ENCODE measurements around the gene CREB5. TPM values are rescaled to one million over a fixed set of nuclear protein-coding genes. Genes with fewer than 3 reads are reported as not detected.

CREB5 gene
- total and polyA plus RNA-seq, 4 experiments from 2014 or later = not detected

DNA sequence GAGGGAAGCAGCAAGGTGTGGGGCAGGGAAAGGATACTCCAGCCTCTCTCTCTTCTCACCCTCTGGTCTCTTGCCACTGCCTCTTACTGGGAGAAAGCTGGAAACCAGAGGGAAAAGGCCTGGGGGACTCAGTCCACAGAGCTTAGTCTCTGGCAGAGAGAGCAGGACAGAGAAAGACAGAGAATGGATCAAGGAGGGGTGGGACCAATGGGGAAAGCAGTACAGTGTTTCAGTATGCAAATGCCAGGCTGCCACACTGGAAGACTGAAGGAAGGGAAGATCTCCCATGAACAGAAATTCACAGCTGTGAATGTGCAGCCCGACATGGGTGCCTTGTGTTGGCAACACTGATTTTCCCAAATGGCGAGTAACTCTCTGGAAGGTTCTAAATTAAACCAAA is 40.4 kb downstream of the CREB5 start:
- no peaks in the 10 kb centered on the region for H3K9me3 Mint-ChIP-seq
- H3K27me3 Mint-ChIP-seq = peaks cover 2 to 5% of the 10 kb centered on the region in 2 donors
- H3K9me3 ChIP-seq (ENCODE audit: control insufficient read depth in 1 of 2, low read length in 2 of 2) = no peaks in the 10 kb centered on the region
- no peaks in the 10 kb centered on the region for H3K36me3 ChIP-seq (ENCODE audit: insufficient read depth, low read length)
- CTCF ChIA-PET (ENCODE audit: partially characterized antibody) = no interaction called here
- no peaks in the 10 kb centered on the region for H3K36me3 Mint-ChIP-seq
- H3K4me1 Mint-ChIP-seq = peaks cover 0 to 1% (median 0%) of the 10 kb centered on the region in 4 donors
- no peak overlapping the region for H3K27ac ChIP-seq (ENCODE audit: low read depth, low read length)
- no peaks in the 10 kb centered on the region for H3K4me1 ChIP-seq (ENCODE audit: insufficient read depth, low read length)
- no peak overlapping the region for H3K27ac Mint-ChIP-seq
- no peaks in the 10 kb centered on the region for H3K27me3 ChIP-seq (ENCODE audit: insufficient read depth, low read length)
- POLR2A ChIA-PET (ENCODE audit: partially characterized antibody) = no interaction called here
- H3K4me3 ChIP-seq (ENCODE audit: low read length in 2 of 2) = no peak overlapping the region
- no peak for DNase-seq
- intact Hi-C loops (cut with micrococcal nuclease) = no loop called here
- no peak overlapping the region for H3K4me3 Mint-ChIP-seq

DNA sequence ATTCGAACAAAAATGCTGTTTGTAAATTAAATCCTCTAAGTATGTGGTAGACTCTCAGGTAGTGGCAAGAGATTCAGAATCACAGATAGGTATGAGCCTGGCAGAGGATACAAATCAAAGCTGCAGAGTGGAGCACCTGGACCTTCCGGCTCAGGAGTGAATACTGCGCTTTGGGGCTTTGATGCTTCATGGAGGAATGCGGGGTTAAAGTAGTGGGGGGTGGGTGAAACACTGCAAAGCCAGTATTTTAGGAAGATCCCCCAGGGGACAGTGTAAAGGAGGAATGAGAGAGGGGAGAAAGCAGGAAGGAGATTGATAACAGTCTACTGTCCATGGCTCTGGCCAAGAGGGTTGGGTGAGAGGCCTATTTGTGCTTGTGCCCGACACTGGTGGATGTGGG is 43.2 kb downstream of the CREB5 start:
- Mint-ChIP-seq H3K27me3 (peaks cover 0 to 5% of the 10 kb centered on the region in 2 donors), H3K9me3 (peaks cover 0 to under 1% (median 0%) of the 10 kb centered on the region in 8 donors), H3K27ac (no peak overlapping the region), H3K4me3 (no peak overlapping the region), H3K36me3 (no peaks in the 10 kb centered on the region), H3K4me1 (no peaks in the 10 kb centered on the region)
- no peak for DNase-seq
- H3K27ac ChIP-seq (ENCODE audit: low read depth, low read length) = no peak overlapping the region
- ChIA-PET CTCF (ENCODE audit: partially characterized antibody) (no interaction called here), POLR2A (ENCODE audit: partially characterized antibody) (no interaction called here)
- H3K36me3 ChIP-seq (ENCODE audit: insufficient read depth, low read length) = no peaks in the 10 kb centered on the region
- no peaks in the 10 kb centered on the region for H3K4me1 ChIP-seq (ENCODE audit: insufficient read depth, low read length)
- no peaks in the 10 kb centered on the region for H3K27me3 ChIP-seq (ENCODE audit: insufficient read depth, low read length)
- intact Hi-C loops (cut with micrococcal nuclease) = no loop called here
- no peak overlapping the region for H3K4me3 ChIP-seq (ENCODE audit: low read length in 2 of 2)
- no peaks in the 10 kb centered on the region for H3K9me3 ChIP-seq (ENCODE audit: control insufficient read depth in 1 of 2, low read length in 2 of 2)

GRCh38 chr7:28456044-28456443 is 43.7 kb downstream of the CREB5 start:
- no peak overlapping the region for H3K27ac ChIP-seq (ENCODE audit: low read depth, low read length)
- Mint-ChIP-seq H3K27ac (no peak overlapping the region), H3K36me3 (no peaks in the 10 kb centered on the region), H3K4me1 (no peaks in the 10 kb centered on the region), H3K27me3 (peaks cover 0 to 5% of the 10 kb centered on the region in 2 donors), H3K4me3 (no peak overlapping the region), H3K9me3 (peaks cover 0 to 2% (median 0%) of the 10 kb centered on the region in 8 donors)
- intact Hi-C loops (cut with micrococcal nuclease) = no loop called here
- H3K4me3 ChIP-seq (ENCODE audit: low read length in 2 of 2) = no peak overlapping the region
- DNase-seq = no peak
- H3K4me1 ChIP-seq (ENCODE audit: insufficient read depth, low read length) = no peaks in the 10 kb centered on the region
- H3K27me3 ChIP-seq (ENCODE audit: insufficient read depth, low read length) = no peaks in the 10 kb centered on the region
- CTCF ChIA-PET (ENCODE audit: partially characterized antibody) = no interaction called here
- H3K36me3 ChIP-seq (ENCODE audit: insufficient read depth, low read length) = no peaks in the 10 kb centered on the region
- H3K9me3 ChIP-seq (ENCODE audit: control insufficient read depth in 1 of 2, low read length in 2 of 2) = no peaks in the 10 kb centered on the region
- POLR2A ChIA-PET (ENCODE audit: partially characterized antibody) = no interaction called here

GRCh38 chr7:28458732-28459131 is 46.4 kb downstream of the CREB5 start:
- no peaks in the 10 kb centered on the region for H3K36me3 ChIP-seq (ENCODE audit: insufficient read depth, low read length)
- Mint-ChIP-seq H3K4me1 (no peaks in the 10 kb centered on the region), H3K4me3 (no peak overlapping the region), H3K9me3 (peaks cover 0 to 2% (median 0%) of the 10 kb centered on the region in 8 donors), H3K36me3 (no peaks in the 10 kb centered on the region), H3K27me3 (peaks cover 0 to 8% of the 10 kb centered on the region in 2 donors), H3K27ac (no peak overlapping the region)
- ChIA-PET CTCF (ENCODE audit: partially characterized antibody) (no interaction called here), POLR2A (ENCODE audit: partially characterized antibody) (no interaction called here)
- H3K4me1 ChIP-seq (ENCODE audit: insufficient read depth, low read length) = no peaks in the 10 kb centered on the region
- H3K27me3 ChIP-seq (ENCODE audit: insufficient read depth, low read length) = no peaks in the 10 kb centered on the region
- H3K27ac ChIP-seq (ENCODE audit: low read depth, low read length) = no peak overlapping the region
- no peaks in the 10 kb centered on the region for H3K9me3 ChIP-seq (ENCODE audit: control insufficient read depth in 1 of 2, low read length in 2 of 2)
- intact Hi-C loops (cut with micrococcal nuclease) = no loop called here
- no peak for DNase-seq
- no peak overlapping the region for H3K4me3 ChIP-seq (ENCODE audit: low read length in 2 of 2)

GRCh38 chr7:28459306-28459705 is 47.0 kb downstream of the CREB5 start:
- no peaks in the 10 kb centered on the region for H3K4me1 Mint-ChIP-seq
- no peak overlapping the region for H3K27ac ChIP-seq (ENCODE audit: low read depth, low read length)
- CTCF ChIA-PET (ENCODE audit: partially characterized antibody) = no interaction called here
- intact Hi-C loops (cut with micrococcal nuclease) = no loop called here
- H3K4me3 ChIP-seq (ENCODE audit: low read length in 2 of 2) = no peak overlapping the region
- no peak for DNase-seq
- POLR2A ChIA-PET (ENCODE audit: partially characterized antibody) = no interaction called here
- no peaks in the 10 kb centered on the region for H3K36me3 Mint-ChIP-seq
- H3K27me3 Mint-ChIP-seq = peaks cover 0 to 8% of the 10 kb centered on the region in 2 donors
- no peak overlapping the region for H3K4me3 Mint-ChIP-seq
- no peaks in the 10 kb centered on the region for H3K36me3 ChIP-seq (ENCODE audit: insufficient read depth, low read length)
- no peaks in the 10 kb centered on the region for H3K27me3 ChIP-seq (ENCODE audit: insufficient read depth, low read length)
- no peaks in the 10 kb centered on the region for H3K4me1 ChIP-seq (ENCODE audit: insufficient read depth, low read length)
- H3K9me3 Mint-ChIP-seq = peaks cover 0 to 2% (median 0%) of the 10 kb centered on the region in 8 donors
- no peaks in the 10 kb centered on the region for H3K9me3 ChIP-seq (ENCODE audit: control insufficient read depth in 1 of 2, low read length in 2 of 2)
- no peak overlapping the region for H3K27ac Mint-ChIP-seq

GRCh38 chr7:28465697-28466096 is 53.4 kb downstream of the CREB5 start:
- no peaks in the 10 kb centered on the region for H3K36me3 ChIP-seq (ENCODE audit: insufficient read depth, low read length)
- Mint-ChIP-seq H3K27me3 (peaks cover 0 to 5% of the 10 kb centered on the region in 2 donors), H3K9me3 (peaks cover 0 to 2% (median 0%) of the 10 kb centered on the region in 8 donors), H3K4me3 (no peak overlapping the region), H3K4me1 (no peaks in the 10 kb centered on the region), H3K27ac (no peak overlapping the region), H3K36me3 (no peaks in the 10 kb centered on the region)
- H3K9me3 ChIP-seq (ENCODE audit: control insufficient read depth in 1 of 2, low read length in 2 of 2) = no peaks in the 10 kb centered on the region
- ChIA-PET CTCF (ENCODE audit: partially characterized antibody) (no interaction called here), POLR2A (ENCODE audit: partially characterized antibody) (no interaction called here)
- DNase-seq = no peak
- intact Hi-C loops (cut with micrococcal nuclease) = no loop called here
- no peaks in the 10 kb centered on the region for H3K4me1 ChIP-seq (ENCODE audit: insufficient read depth, low read length)
- H3K27ac ChIP-seq (ENCODE audit: low read depth, low read length) = no peak overlapping the region
- no peaks in the 10 kb centered on the region for H3K27me3 ChIP-seq (ENCODE audit: insufficient read depth, low read length)
- no peak overlapping the region for H3K4me3 ChIP-seq (ENCODE audit: low read length in 2 of 2)

DNA sequence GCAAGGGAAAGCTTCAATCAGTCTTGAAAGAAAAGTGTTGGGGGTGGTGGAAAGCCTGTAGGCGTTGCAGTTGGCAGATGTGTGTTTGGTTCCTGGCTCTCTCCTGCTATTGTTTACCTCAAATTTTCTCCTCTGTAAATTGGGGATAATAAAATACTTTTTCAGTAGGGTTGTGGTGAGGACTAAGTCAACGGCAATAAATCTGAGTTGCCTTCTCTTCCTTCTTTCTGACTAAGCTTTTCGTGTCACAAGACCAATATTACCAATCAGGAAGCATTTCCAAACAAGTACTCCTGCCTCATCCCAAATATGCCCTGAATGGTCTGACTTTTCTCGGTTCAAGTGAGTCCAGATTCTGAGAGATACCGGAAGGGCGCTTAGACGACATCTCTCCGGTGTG is 54.0 kb downstream of the CREB5 start:
- Mint-ChIP-seq H3K4me1 (no peaks in the 10 kb centered on the region), H3K27ac (no peak overlapping the region), H3K4me3 (no peak overlapping the region), H3K9me3 (peaks cover 0 to 2% (median 0%) of the 10 kb centered on the region in 8 donors), H3K27me3 (peaks cover 2 to 5% of the 10 kb centered on the region in 2 donors), H3K36me3 (no peaks in the 10 kb centered on the region)
- Histone ChIP-seq H3K27me3 (ENCODE audit: insufficient read depth, low read length) (no peaks in the 10 kb centered on the region), H3K9me3 (ENCODE audit: control insufficient read depth in 1 of 2, low read length in 2 of 2) (no peaks in the 10 kb centered on the region), H3K4me1 (ENCODE audit: insufficient read depth, low read length) (no peaks in the 10 kb centered on the region), H3K27ac (ENCODE audit: low read depth, low read length) (no peak overlapping the region), H3K36me3 (ENCODE audit: insufficient read depth, low read length) (no peaks in the 10 kb centered on the region), H3K4me3 (ENCODE audit: low read length in 2 of 2) (no peak overlapping the region)
- DNase-seq = no peak
- ChIA-PET POLR2A (ENCODE audit: partially characterized antibody) (no interaction called here), CTCF (ENCODE audit: partially characterized antibody) (no interaction called here)
- intact Hi-C loops (cut with micrococcal nuclease) = no loop called here

- Histone ChIP-seq H3K27ac (ENCODE audit: low read depth, low read length) (no peak overlapping the region), H3K36me3 (ENCODE audit: insufficient read depth, low read length) (no peaks in the 10 kb centered on the region), H3K9me3 (ENCODE audit: control insufficient read depth in 1 of 2, low read length in 2 of 2) (no peaks in the 10 kb centered on the region), H3K27me3 (ENCODE audit: insufficient read depth, low read length) (no peaks in the 10 kb centered on the region), H3K4me1 (ENCODE audit: insufficient read depth, low read length) (no peaks in the 10 kb centered on the region), H3K4me3 (ENCODE audit: low read length in 2 of 2) (no peak overlapping the region)
- ChIA-PET POLR2A (ENCODE audit: partially characterized antibody) (no interaction called here), CTCF (ENCODE audit: partially characterized antibody) (no interaction called here)
- no peak for DNase-seq
- Mint-ChIP-seq H3K4me3 (no peak overlapping the region), H3K36me3 (no peaks in the 10 kb centered on the region), H3K4me1 (no peaks in the 10 kb centered on the region), H3K9me3 (peaks cover 0 to 2% (median 0%) of the 10 kb centered on the region in 8 donors), H3K27ac (no peak overlapping the region), H3K27me3 (peaks cover 2 to 5% of the 10 kb centered on the region in 2 donors)
- intact Hi-C loops (cut with micrococcal nuclease) = no loop called here
Observed at GRCh38 chr7:28466885-28467284, 54.6 kb downstream of the CREB5 start.

Data from CD4-positive, alpha-beta memory T cell (primary cell).